Epidermal melanocyte (primary cell): ENCODE results near the gene HLA-DPB1.
"Not testable (repeated sequence)": the region's sequence is repeated elsewhere in the genome, so short reads cannot be mapped to it uniquely, and the experiment has no call there.

Experiments used
- DNase-seq: peaks from one replicate; pipeline ENCODE4 v3.0.0; 2011; ENCODE audit warnings: low spot score; ENCODE audit not compliant: insufficient read length

Gene HLA-DPB1

DNA sequence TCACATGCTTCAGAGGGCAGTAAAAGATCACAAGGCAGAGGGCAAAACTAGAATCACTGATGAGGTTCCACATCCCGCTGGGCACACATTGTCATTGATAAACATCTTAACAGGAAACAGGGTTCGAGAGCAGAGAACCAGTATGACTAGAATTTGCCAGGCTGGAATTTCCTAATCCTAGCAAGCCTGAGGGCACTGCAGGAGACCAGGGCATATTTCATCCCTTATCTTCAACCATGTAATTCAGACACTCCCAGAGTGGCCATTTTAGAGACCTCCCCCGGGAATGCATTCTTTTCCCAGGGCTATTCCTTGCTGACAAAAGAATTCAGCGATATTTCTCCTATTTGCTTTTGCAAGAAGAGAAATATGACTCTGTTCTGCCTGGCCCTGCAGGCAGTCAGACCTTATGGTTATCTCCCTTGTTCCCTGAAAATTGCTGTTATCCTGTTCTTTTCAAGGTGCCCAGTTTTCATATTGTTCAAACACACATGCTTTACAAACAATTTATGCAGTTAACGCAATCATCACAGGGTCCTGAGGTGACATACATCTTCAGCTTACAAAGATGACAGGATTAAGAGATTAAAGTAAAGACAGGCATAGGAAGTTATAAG lies 25.4 kb downstream of the HLA-DPB1 start:
- not testable (repeated sequence) for DNase-seq

DNA sequence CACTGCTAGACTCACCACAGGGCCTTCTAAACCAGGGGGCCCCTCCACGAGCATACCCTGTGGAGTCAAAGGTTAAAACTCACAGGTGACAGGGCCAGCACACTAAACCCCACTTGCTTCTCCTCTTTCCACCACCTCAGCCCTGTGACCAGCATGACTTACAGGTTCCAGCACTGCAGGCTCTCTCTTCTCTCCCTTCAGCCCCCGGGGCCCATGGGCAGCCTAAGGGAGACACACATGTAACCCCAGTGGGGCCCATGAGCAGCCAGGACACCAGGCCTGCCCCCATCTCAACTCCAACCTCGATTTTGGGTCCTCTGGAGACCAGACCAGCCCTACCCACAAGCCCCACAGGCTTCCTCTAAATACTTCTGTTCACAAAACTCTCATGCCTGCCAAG lies 28.0 kb downstream of the HLA-DPB1 start:
- DNase-seq, result no peak

- no peak for DNase-seq
Observed at GRCh38 chr6:33104887-33105286, 29.1 kb downstream of the HLA-DPB1 start.

GRCh38 chr6:33105386-33105785 lies 29.6 kb downstream of the HLA-DPB1 start:
- no peak for DNase-seq

DNA sequence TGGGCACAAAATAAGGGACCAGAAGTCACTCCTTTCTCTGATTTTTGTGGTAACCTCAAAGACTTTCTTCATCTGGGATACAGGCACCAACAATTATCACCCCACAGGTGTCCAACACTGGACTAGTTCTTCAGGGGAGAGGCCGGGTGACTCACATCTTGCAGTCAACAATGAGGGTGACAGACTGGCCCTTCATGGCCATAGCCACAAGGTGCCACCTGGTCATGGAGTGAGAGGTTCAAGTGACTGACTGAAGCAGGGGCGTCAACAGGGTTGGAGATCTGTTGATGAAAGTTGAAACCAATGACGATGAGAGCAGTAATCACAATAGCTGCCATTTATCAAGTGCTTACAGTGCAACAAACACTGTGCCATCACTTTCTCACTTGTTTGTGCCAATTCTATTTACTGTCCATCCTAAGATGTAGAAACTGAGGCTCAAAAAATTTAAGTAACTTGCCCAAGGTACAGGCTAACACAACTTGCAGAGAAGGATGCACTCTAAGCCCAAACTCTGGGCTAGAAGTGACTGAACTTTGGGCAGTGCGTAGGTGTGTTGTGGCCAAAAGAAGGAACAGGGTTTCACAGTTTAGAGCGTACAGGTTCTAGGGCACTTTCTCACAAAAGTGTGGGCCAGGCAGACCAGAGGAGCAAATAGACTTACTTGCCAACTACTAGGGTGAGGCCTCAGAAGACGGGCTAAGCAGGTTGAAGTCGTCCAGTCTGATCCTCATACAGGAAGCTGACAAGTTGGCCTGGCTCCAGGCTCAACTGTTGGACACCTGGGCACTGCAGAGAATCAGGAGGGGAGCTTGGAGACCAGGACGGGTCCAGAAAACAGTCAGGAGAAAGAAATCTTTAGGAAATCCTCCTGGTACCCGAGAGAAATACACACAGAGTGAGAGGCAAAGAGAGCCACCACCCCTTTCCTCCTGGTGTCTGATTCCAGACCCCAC lies 30.4 kb downstream of the HLA-DPB1 start:
- no peak for DNase-seq

- DNase-seq, result no peak
Observed at GRCh38 chr6:33107641-33108040, 31.9 kb downstream of the HLA-DPB1 start.

GRCh38 chr6:33108307-33108706 lies 32.5 kb downstream of the HLA-DPB1 start:
- DNase-seq, result no peak

DNA sequence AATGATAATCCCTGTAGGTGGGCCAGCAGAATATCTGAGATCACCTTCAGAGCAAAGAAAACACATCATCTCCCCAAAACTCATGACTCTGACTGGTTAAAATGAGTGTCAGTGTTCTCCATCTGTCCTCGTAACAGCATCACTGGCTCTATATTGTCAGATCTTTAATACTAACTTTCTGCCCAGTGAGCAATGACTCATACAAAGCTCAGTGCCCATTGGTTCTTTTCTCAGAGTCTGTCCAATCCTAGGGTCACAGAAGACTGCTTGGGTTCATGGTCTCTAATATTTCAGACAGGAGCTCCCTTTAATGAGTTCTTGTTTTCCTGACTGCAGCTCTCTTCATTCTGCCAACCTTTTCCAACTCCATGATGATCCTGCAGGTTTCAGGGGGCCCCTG lies 36.4 kb downstream of the HLA-DPB1 start:
- peak; percentile 91 for DNase-seq

DNA sequence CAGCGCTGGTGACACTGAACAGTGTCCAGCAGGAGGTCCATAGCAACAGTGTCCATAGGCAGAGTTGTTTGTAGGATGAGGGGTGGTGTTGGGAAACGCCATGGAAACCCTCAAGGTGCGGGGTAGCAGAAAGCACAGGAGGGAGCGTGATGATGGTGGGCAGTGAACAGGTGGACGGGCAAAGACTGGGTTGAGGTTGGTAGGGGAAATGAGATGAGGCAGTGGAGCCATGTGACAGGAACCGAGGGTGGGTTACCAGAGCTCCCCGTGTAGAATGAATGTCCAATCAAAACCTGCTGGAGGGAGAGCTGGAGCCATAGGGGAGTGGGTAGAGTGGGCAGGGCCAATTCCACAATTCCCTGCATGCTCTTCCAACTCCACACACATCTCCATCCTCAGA lies 38.0 kb downstream of the HLA-DPB1 start:
- no peak for DNase-seq

- no peak for DNase-seq
Observed at GRCh38 chr6:33114406-33114805, 38.6 kb downstream of the HLA-DPB1 start.

GRCh38 chr6:33116417-33116816 lies 40.6 kb downstream of the HLA-DPB1 start:
- no peak for DNase-seq

- DNase-seq, result no peak
Observed at GRCh38 chr6:33116841-33117711, 41.3 kb downstream of the HLA-DPB1 start.

DNA sequence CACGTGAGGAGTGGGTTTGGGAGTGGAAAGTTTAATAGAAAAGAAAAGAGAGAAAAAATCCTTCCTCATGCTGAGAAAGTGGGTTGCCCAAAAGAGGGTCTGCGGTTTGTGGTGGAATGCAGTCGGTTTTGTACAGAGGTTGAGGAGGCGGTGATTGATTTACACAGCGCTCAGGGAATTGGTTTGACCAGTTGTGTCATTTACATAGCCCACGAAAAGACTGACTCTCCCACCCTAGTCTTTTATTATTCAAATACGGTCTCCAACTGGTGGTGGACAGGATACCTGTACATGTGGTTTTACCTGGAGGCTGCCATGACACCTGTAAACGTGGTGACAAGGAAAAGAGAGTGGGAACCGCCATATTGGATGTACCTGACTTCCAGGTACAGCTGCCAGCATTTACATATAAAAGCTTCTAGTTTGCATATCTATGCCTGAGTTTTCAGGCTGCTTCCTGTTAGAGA lies 42.1 kb downstream of the HLA-DPB1 start:
- DNase-seq, result no peak

- no peak for DNase-seq
Observed at GRCh38 chr6:33118525-33119123, 42.8 kb downstream of the HLA-DPB1 start.

DNA sequence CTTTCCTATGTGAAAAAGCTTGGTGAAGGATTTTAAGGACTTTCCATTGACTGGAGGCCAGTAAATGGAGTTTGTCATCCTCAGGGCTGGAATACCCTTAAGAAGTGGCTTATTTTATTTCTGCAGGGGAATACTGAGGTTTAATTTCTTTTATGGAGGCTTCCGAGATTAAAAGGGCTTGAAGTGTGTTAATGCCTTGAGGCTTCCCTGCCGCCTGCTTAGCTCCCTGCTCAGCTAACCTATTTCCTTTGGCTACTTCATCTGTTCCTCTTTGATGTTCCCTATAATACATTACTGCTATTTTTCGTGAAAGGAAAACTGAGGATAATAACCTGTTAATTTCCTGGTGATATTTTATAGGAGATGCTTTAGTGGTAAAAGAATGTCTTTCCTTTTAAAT lies 44.2 kb downstream of the HLA-DPB1 start:
- no peak for DNase-seq

GRCh38 chr6:33123181-33123580 lies 47.4 kb downstream of the HLA-DPB1 start:
- no peak for DNase-seq

DNA sequence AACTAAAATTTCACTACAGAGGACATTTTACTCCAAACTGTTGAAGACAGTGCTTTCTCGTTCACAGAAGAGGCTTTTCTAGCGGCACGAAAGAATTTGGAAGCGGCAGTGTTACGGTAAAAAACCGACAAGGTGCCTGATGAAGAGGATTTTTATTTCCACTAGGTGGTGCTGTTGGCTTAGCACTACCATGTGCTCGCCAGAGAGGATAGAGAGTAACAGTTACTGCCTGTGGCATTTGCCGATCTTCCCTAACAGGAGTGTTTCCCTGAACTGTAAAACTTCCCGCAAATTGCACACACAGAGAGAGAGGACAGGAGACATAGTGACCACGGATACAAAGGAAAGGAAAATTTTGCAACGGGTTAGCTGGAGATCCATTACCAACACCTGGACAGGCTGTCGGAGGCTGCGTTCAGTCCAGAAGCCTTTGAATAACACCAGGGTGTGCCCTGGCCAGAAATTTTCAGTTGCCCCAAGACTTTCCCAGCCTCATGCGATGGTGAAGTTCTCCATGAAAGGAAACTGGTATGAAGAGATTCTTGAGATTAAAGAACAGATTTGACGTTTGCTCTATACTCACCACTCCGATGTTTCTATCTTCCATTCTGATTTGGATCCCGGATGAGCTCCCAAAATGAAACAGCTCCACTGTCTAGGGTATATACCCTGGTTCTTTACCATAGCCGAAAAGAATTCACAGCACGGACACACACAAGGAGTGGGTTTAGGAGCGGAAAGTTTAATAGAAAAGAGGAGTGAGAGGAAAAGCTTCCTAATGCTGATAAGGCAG lies 48.1 kb downstream of the HLA-DPB1 start:
- DNase-seq, result no peak

DNA sequence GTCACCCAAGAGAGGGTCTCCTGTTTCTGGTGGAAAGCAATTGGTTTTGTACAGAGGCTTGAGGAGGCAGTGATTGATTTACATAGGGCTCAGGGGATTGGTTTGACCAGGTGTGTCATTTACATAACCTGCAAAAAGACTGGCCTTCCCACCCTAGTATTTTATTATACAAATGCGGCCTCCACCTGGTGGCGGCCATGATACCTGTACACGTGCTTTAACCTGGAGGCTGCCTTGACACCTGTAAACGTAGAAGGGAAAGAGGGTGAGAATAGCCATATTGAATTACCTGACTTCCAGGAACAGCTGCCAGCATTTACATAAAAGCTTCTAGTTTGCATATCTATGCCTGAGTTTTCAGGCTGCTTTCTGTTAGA lies 48.7 kb downstream of the HLA-DPB1 start:
- DNase-seq, result no peak

DNA sequence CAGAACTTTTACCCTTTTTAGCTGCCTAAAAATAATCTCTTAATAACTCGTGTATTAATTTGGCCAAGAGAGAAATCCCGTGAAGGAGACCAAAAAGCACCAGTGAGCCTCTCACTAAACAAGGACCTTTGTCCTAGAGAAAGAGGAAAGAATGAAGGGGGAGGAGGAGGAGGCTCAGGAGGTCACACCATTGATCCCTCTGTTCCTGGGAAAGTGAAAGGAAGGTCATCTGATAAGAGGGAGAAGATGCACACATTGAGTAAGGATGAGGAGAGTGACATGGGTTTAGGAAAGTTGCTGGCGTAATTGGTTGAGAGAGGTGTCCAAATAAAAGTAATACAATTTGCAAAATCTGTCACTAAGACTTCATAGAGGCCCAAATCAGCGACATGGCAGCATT lies 49.2 kb downstream of the HLA-DPB1 start:
- no peak for DNase-seq

GRCh38 chr6:33126101-33126714 lies 50.4 kb downstream of the HLA-DPB1 start:
- no peak for DNase-seq
